Fibroblast of the aortic adventitia (primary cell): Measurements from ENCODE around the gene DNAJC27. TPM values are rescaled to one million over a fixed set of nuclear protein-coding genes. Genes with fewer than 3 reads are reported as not detected.
A peak's percentile ranks its signal among the peaks of the same experiment; 100 is the strongest.
"Not testable (repeated sequence)": the region's sequence is repeated elsewhere in the genome, so short reads cannot be mapped to it uniquely, and the experiment has no call there.

Source experiments
- DNase-seq: peaks from one replicate; pipeline ENCODE4 v3.0.0-alpha.2; 2010; ENCODE audit warnings: low read depth
- H3K4me3 ChIP-seq: 2 replicates; pipeline ENCODE4 v1.5.1; 2011; ENCODE audit warnings: low read depth, mild to moderate bottlenecking, control low read depth, low read length, moderate library complexity
- CTCF ChIP-seq: IDR thresholded peaks from 2 replicates; pipeline ENCODE4 v1.5.1; 2011; ENCODE audit warnings: mild to moderate bottlenecking, low read length, control low read depth, inconsistent platforms; ENCODE audit not compliant: insufficient read depth
- total RNA-seq: library from RNA; depleted of rRNA; stranded (reverse); fragments of >200 nt; gene quantifications from 2 replicates; pipeline ENCODE4 v1.2.3, GENCODE V29; 2012; ENCODE audit warnings: low replicate concordance

The DNAJC27 gene
- total RNA-seq, 1 donor = 5.6 TPM

- no peak for TF ChIP-seq CTCF
- H3K4me3 ChIP-seq = no peak overlapping the region
- DNase-seq = peak; percentile 23
Observed at GRCh38 chr2:25000503-25001324, 29.0 kb upstream of the DNAJC27 start.

- H3K4me3 ChIP-seq = no peak overlapping the region
- peak; percentile 16 for DNase-seq
- TF ChIP-seq CTCF = no peak
Observed at GRCh38 chr2:25000036-25000435, 28.3 kb upstream of the DNAJC27 start.

- DNase-seq, H3K4me3 ChIP-seq: not testable (repeated sequence)
Observed at GRCh38 chr2:24999097-24999496, 27.3 kb upstream of the DNAJC27 start.

GRCh38 chr2:24994146-24994724 is 22.5 kb upstream of the DNAJC27 start:
- no peak for TF ChIP-seq CTCF
- H3K4me3 ChIP-seq = no peak overlapping the region
- no peak for DNase-seq

- TF ChIP-seq CTCF = no peak
- DNase-seq = peak; percentile 51
Observed at GRCh38 chr2:24993406-24994145, 21.8 kb upstream of the DNAJC27 start.

GRCh38 chr2:24986372-24986771 is 14.6 kb upstream of the DNAJC27 start:
- no peak for TF ChIP-seq CTCF
- peak; percentile 41 for DNase-seq

More at GRCh38 chr2:24993406-24994145, 21.8 kb upstream of the DNAJC27 start:
- no peak overlapping the region for H3K4me3 ChIP-seq

GRCh38 chr2:24985511-24985910 is 13.8 kb upstream of the DNAJC27 start:
- TF ChIP-seq CTCF = no peak
- DNase-seq = no peak
- no peak overlapping the region for H3K4me3 ChIP-seq

More at GRCh38 chr2:24986372-24986771, 14.6 kb upstream of the DNAJC27 start:
- H3K4me3 ChIP-seq = no peak overlapping the region
